WTC11 (cell line): ENCODE data around the gene FAM89B. TPM values are rescaled to one million over a fixed set of nuclear protein-coding genes. Genes with fewer than 3 reads are reported as not detected.
A peak's percentile ranks its signal among the peaks of the same experiment; 100 is the strongest.

ENCODE experiments used
- ATAC-seq: fragments of 200-7000 bp; cut with Tn5 transposase; 2 replicates; pipeline ENCODE4 v1.10.0; 2021; ENCODE audit warnings: mild to moderate bottlenecking, moderate library complexity
- CTCF ChIA-PET: fragments of 300-600 bp; sonication (Branson Sonifier 250); formaldehyde crosslinking; loops from one replicate; lab custom pipeline; 2021; ENCODE audit warnings: antibody characterized with exemption; lab: Charles Lee
- POLR2A ChIA-PET: fragments of 350-600 bp; sonication (Branson Sonifier 250); formaldehyde crosslinking; loops from one replicate; lab custom pipeline; 2021; ENCODE audit warnings: antibody characterized with exemption; lab: Charles Lee
- DNase-seq: peaks from one replicate; pipeline ENCODE4 v3.0.0; 2021; ENCODE audit warnings: low spot score
- H3K27ac Mint-ChIP-seq: 2 replicates; pipeline ENCODE4 v1.8.0; 2021; ENCODE audit warnings: mixed read lengths
- H3K27me3 Mint-ChIP-seq: 2 replicates; pipeline ENCODE4 v1.8.0; 2021; ENCODE audit warnings: low read depth, mild to moderate bottlenecking, moderate library complexity, mixed read lengths
- H3K36me3 Mint-ChIP-seq: 2 replicates; pipeline ENCODE4 v1.8.0; 2021; ENCODE audit warnings: mixed read lengths
- H3K4me1 Mint-ChIP-seq: 2 replicates; pipeline ENCODE4 v1.8.0; 2022; ENCODE audit warnings: mixed read lengths
- H3K4me3 Mint-ChIP-seq: 2 replicates; pipeline ENCODE4 v1.8.0; 2021; ENCODE audit warnings: mild to moderate bottlenecking, moderate library complexity, mixed read lengths
- H3K9me3 Mint-ChIP-seq: 2 replicates; pipeline ENCODE4 v1.8.0; 2021; ENCODE audit warnings: mixed read lengths
- ETV6 ChIP-seq: sonication (generic); formaldehyde crosslinking; IDR thresholded peaks from 2 replicates; pipeline ENCODE4 v1.8.1; 2022; ENCODE audit warnings: mild to moderate bottlenecking, missing genetic modification reagents
- FOXK1 ChIP-seq: sonication (generic); formaldehyde crosslinking; IDR thresholded peaks from 2 replicates; pipeline ENCODE4 v1.8.0; 2022; ENCODE audit warnings: mild to moderate bottlenecking, moderate library complexity, missing genetic modification reagents
- GRHL2 ChIP-seq: fragments of 250-450 bp; sonication (Bioruptor Pico); IDR thresholded peaks from 2 replicates; pipeline ENCODE4 v1.8.0; 2022; ENCODE audit warnings: mild to moderate bottlenecking, moderate library complexity; ENCODE audit not compliant: insufficient replicate concordance, severe bottlenecking
- HMGA2 ChIP-seq: fragments of 250-450 bp; sonication (Bioruptor Pico); IDR thresholded peaks from 2 replicates; pipeline ENCODE4 v1.4.0; 2021; ENCODE audit warnings: mild to moderate bottlenecking, moderate library complexity
- MXD4 ChIP-seq: fragments of 250-450 bp; sonication (Bioruptor Pico); IDR thresholded peaks from 2 replicates; pipeline ENCODE4 v1.8.0; 2021; ENCODE audit warnings: mild to moderate bottlenecking, moderate library complexity, borderline replicate concordance
- PREB ChIP-seq: sonication (generic); formaldehyde crosslinking; IDR thresholded peaks from 2 replicates; pipeline ENCODE4 v1.8.1; 2022; ENCODE audit warnings: mild to moderate bottlenecking, missing genetic modification reagents, moderate library complexity, borderline replicate concordance
- PRRX2 ChIP-seq: fragments of 250-450 bp; sonication (Bioruptor Pico); IDR thresholded peaks from 2 replicates; pipeline ENCODE4 v1.8.0; 2021; ENCODE audit warnings: mild to moderate bottlenecking
- SMAD3 ChIP-seq: sonication (generic); formaldehyde crosslinking; IDR thresholded peaks from 2 replicates; pipeline ENCODE4 v1.8.0; 2022; ENCODE audit warnings: missing genetic modification reagents, mild to moderate bottlenecking, borderline replicate concordance
- SOX15 ChIP-seq: fragments of 250-450 bp; sonication (Bioruptor Pico); IDR thresholded peaks from 2 replicates; pipeline ENCODE4 v1.9.0; 2021; ENCODE audit warnings: mild to moderate bottlenecking
- TP53 ChIP-seq: sonication (generic); formaldehyde crosslinking; IDR thresholded peaks from 2 replicates; pipeline ENCODE4 v1.8.1; 2023; ENCODE audit warnings: mild to moderate bottlenecking, missing genetic modification reagents
- ZNF232 ChIP-seq: sonication (generic); formaldehyde crosslinking; IDR thresholded peaks from 2 replicates; pipeline ENCODE4 v1.8.0; 2022; ENCODE audit warnings: mild to moderate bottlenecking, missing genetic modification reagents
- total RNA-seq: library from RNA; stranded (reverse); gene quantifications from 3 replicates; pipeline ENCODE4 v1.2.3, GENCODE V29; 2021
- TF ChIP-seq, protein P1 (sequence below): fragments of 250-450 bp; sonication (Bioruptor Pico); IDR thresholded peaks from 2 replicates; pipeline ENCODE4 v1.9.0; 2021; ENCODE audit warnings: mild to moderate bottlenecking, borderline replicate concordance
- TF ChIP-seq, protein P2 (sequence below): sonication (generic); formaldehyde crosslinking; IDR thresholded peaks from 2 replicates; pipeline ENCODE4 v1.8.0; 2022; ENCODE audit warnings: mild to moderate bottlenecking, missing genetic modification reagents
- TF ChIP-seq, protein P3 (sequence below): fragments of 250-450 bp; sonication (Bioruptor Pico); IDR thresholded peaks from 2 replicates; pipeline ENCODE4 v1.9.0; 2021; ENCODE audit warnings: mild to moderate bottlenecking

Gene FAM89B
- total RNA-seq, 1 experiment from 2014 or later, result 13.3 TPM

DNA sequence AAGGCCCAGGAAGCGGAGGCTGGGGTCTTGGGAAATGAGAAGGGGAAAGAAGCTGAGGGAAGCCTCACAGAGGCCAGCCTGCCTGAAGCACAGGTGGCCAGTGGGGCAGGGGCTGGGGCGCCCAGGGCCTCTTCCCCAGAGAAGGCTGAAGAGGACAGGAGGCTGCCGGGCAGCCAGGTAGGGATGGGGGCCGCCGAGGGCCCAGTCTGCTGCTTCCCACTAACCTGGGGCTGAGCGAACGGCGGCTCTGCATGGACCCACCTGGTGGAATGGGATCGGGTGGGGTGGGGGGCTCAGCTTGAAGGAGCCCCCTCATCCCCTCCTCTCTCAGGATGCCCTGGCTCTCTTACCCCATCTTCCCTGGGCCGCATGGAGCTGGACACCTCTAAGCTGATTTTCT is 11.3 kb downstream of the FAM89B start:
- H3K4me1 Mint-ChIP-seq, result peaks cover 17% of the 10 kb centered on the region
- TF ChIP-seq SMAD3 (no peak), PREB (CRISPR knock-in tag) (no peak), HMGA2 (CRISPR knock-in tag) (no peak), GRHL2 (CRISPR knock-in tag) (no peak), SOX15 (CRISPR knock-in tag) (no peak)
- TF ChIP-seq, protein P1, sequence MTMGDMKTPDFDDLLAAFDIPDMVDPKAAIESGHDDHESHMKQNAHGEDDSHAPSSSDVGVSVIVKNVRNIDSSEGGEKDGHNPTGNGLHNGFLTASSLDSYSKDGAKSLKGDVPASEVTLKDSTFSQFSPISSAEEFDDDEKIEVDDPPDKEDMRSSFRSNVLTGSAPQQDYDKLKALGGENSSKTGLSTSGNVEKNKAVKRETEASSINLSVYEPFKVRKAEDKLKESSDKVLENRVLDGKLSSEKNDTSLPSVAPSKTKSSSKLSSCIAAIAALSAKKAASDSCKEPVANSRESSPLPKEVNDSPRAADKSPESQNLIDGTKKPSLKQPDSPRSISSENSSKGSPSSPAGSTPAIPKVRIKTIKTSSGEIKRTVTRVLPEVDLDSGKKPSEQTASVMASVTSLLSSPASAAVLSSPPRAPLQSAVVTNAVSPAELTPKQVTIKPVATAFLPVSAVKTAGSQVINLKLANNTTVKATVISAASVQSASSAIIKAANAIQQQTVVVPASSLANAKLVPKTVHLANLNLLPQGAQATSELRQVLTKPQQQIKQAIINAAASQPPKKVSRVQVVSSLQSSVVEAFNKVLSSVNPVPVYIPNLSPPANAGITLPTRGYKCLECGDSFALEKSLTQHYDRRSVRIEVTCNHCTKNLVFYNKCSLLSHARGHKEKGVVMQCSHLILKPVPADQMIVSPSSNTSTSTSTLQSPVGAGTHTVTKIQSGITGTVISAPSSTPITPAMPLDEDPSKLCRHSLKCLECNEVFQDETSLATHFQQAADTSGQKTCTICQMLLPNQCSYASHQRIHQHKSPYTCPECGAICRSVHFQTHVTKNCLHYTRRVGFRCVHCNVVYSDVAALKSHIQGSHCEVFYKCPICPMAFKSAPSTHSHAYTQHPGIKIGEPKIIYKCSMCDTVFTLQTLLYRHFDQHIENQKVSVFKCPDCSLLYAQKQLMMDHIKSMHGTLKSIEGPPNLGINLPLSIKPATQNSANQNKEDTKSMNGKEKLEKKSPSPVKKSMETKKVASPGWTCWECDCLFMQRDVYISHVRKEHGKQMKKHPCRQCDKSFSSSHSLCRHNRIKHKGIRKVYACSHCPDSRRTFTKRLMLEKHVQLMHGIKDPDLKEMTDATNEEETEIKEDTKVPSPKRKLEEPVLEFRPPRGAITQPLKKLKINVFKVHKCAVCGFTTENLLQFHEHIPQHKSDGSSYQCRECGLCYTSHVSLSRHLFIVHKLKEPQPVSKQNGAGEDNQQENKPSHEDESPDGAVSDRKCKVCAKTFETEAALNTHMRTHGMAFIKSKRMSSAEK (CRISPR knock-in tag), result no peak
- no peaks in the 10 kb centered on the region for H3K36me3 Mint-ChIP-seq
- H3K27me3 Mint-ChIP-seq, result peaks cover 61% of the 10 kb centered on the region
- no peak overlapping the region for H3K4me3 Mint-ChIP-seq
- ATAC-seq (no peak), DNase-seq (no peak)
- ChIA-PET POLR2A (no interaction called here), CTCF (interaction anchor here (0.6 to 13.8 kb wide), 6 partner anchors 10 to 234 kb away, joined by 3 to 271 read pairs (median 26); partner anchors contain the start of genes FAM89B and ZNRD2)
- no peak overlapping the region for H3K27ac Mint-ChIP-seq
- no peaks in the 10 kb centered on the region for H3K9me3 Mint-ChIP-seq

DNA sequence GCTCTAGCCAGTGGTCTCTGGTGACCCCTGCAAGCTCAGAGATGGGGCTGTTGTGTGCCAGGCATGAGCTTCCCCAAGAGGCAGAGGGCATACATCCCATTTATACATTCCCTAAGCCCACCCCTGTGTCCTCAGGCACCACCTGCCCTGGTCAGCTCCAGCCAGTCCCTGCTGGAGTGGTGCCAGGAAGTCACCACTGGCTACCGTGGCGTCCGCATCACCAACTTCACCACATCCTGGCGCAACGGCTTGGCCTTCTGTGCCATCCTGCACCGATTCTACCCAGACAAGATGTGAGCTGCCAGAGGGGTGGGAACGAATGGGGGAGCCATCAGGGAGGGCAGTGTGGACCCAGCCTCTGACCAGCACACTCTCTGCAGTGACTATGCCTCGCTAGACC is 11.8 kb downstream of the FAM89B start:
- H3K9me3 Mint-ChIP-seq, result no peaks in the 10 kb centered on the region
- H3K4me1 Mint-ChIP-seq, result peaks cover 21% of the 10 kb centered on the region
- DNase-seq (no peak), ATAC-seq (no peak)
- CTCF ChIA-PET, result interaction anchor here (0.6 to 13.8 kb wide), 7 partner anchors 9 to 234 kb away, joined by 3 to 271 read pairs (median 3); partner anchors contain the start of genes FAM89B, SIPA1 and ZNRD2
- H3K27ac Mint-ChIP-seq, result no peak overlapping the region
- TF ChIP-seq, protein P2, sequence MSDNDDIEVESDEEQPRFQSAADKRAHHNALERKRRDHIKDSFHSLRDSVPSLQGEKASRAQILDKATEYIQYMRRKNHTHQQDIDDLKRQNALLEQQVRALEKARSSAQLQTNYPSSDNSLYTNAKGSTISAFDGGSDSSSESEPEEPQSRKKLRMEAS, result no peak
- TF ChIP-seq ETV6 (no peak), SOX15 (CRISPR knock-in tag) (no peak), TP53 (CRISPR knock-in tag) (no peak), MXD4 (CRISPR knock-in tag) (no peak), PRRX2 (CRISPR knock-in tag) (no peak), HMGA2 (CRISPR knock-in tag) (no peak), ZNF232 (CRISPR knock-in tag) (no peak)
- POLR2A ChIA-PET, result interaction anchor here (1.0 kb wide), 1 partner anchor 33 kb away, joined by 3 read pairs; no protein-coding TSS in a partner anchor
- H3K4me3 Mint-ChIP-seq, result 0 out of 2 replicates have a peak overlapping the region, but pooled peaks have one; percentile 39
- H3K27me3 Mint-ChIP-seq, result peaks cover 64% of the 10 kb centered on the region
- H3K36me3 Mint-ChIP-seq, result no peaks in the 10 kb centered on the region

DNA sequence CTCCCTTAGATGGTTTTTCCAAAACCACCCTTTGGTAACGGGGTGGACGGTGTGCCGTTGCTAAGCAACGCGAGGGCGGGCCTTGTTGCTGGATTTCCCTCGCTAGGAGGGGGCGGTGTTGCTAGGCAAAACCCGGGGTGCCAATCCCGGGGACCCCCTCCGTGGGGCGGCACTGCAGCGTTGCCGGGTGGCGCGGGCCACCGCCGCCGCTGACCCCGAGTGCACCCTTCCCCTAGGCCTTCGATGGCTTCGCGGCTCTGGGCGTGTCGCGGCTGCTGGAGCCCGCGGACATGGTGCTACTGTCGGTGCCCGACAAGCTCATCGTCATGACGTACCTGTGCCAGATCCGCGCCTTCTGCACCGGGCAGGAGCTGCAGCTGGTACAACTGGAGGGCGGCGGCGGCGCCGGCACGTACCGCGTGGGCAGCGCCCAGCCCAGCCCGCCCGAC is 12.4 kb downstream of the FAM89B start:
- Mint-ChIP-seq H3K4me3 (0 out of 2 replicates have a peak overlapping the region, but pooled peaks have one; percentile 39), H3K4me1 (peaks cover 23% of the 10 kb centered on the region), H3K27ac (no peak overlapping the region), H3K9me3 (no peaks in the 10 kb centered on the region), H3K36me3 (no peaks in the 10 kb centered on the region), H3K27me3 (peaks cover 66% of the 10 kb centered on the region)
- TF ChIP-seq FOXK1 (CRISPR knock-in tag), result peak; percentile 32; the same call in 1 of the 2 replicates
- TF ChIP-seq, protein P3, sequence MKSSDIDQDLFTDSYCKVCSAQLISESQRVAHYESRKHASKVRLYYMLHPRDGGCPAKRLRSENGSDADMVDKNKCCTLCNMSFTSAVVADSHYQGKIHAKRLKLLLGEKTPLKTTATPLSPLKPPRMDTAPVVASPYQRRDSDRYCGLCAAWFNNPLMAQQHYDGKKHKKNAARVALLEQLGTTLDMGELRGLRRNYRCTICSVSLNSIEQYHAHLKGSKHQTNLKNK (CRISPR knock-in tag), result no peak
- POLR2A ChIA-PET, result interaction anchor here (0.6 to 1.5 kb wide), 4 partner anchors 15 to 33 kb away, joined by 3 read pairs; partner anchors contain the start of gene ZNRD2
- CTCF ChIA-PET, result interaction anchor here (0.5 to 13.8 kb wide), 11 partner anchors 9 to 510 kb away, joined by 3 to 311 read pairs (median 4); partner anchors contain the start of genes EHBP1L1, FAM89B, MAP3K11 and PCNX3
- DNase-seq, result peak; percentile 63
- ATAC-seq, result peak; percentile 6; the same call in 1 of the 2 replicates
